GM23338 (cell line): ENCODE results near the gene CCT2. TPM values are rescaled to one million over a fixed set of nuclear protein-coding genes. Genes with fewer than 3 reads are reported as not detected.

Source experiments
- ATAC-seq: fragments of 200-7000 bp; cut with Tn5 transposase; 3 replicates; pipeline ENCODE4 v1.9.1; 2020
- DNase-seq: peaks from one replicate; pipeline ENCODE4 v3.0.0-alpha.2; 2015; ENCODE audit warnings: low spot score
- H2AFZ ChIP-seq: fragments of 200-600 bp; sonication (generic); 2 replicates; pipeline ENCODE4 v1.8.0; 2016; ENCODE audit warnings: antibody characterized with exemption, mild to moderate bottlenecking, moderate library complexity
- H3F3A ChIP-seq: fragments of 200-600 bp; sonication (generic); replicated peaks from 2 replicates; pipeline ENCODE4 v1.8.0; 2017; ENCODE audit warnings: antibody characterized with exemption, mixed run types, low read depth
- H3K27ac ChIP-seq: fragments of 200-600 bp; sonication (generic); 2 replicates; pipeline ENCODE4 v1.6.1; 2016; ENCODE audit warnings: low read depth
- H3K27me3 ChIP-seq: fragments of 200-600 bp; sonication (generic); 2 replicates; pipeline ENCODE4 v1.8.0; 2016; ENCODE audit warnings: mild to moderate bottlenecking, mixed run types, moderate library complexity; ENCODE audit not compliant: insufficient read depth
- H3K36me3 ChIP-seq: fragments of 200-600 bp; sonication (generic); 2 replicates; pipeline ENCODE4 v1.8.0; 2016; ENCODE audit warnings: mild to moderate bottlenecking; ENCODE audit not compliant: insufficient read depth
- H3K4me1 ChIP-seq: fragments of 200-600 bp; sonication (generic); 2 replicates; pipeline ENCODE4 v1.8.0; 2016; ENCODE audit warnings: mild to moderate bottlenecking, moderate library complexity; ENCODE audit not compliant: insufficient read depth
- H3K4me2 ChIP-seq: fragments of 200-600 bp; sonication (generic); 2 replicates; pipeline ENCODE4 v1.7.1; 2017; ENCODE audit warnings: mixed run types
- H3K4me3 ChIP-seq: fragments of 200-600 bp; sonication (generic); 2 replicates; pipeline ENCODE4 v1.6.1; 2016; ENCODE audit warnings: mixed run types
- H3K79me2 ChIP-seq: fragments of 200-600 bp; sonication (generic); replicated peaks from 2 replicates; pipeline ENCODE4 v1.8.0; 2017; ENCODE audit warnings: mild to moderate bottlenecking; ENCODE audit not compliant: insufficient read depth
- H3K9me2 ChIP-seq: fragments of 200-600 bp; sonication (generic); 2 replicates; pipeline ENCODE4 v1.8.0; 2017; ENCODE audit not compliant: insufficient read depth
- H4K20me1 ChIP-seq: fragments of 200-600 bp; sonication (generic); replicated peaks from 2 replicates; pipeline ENCODE4 v1.8.0; 2017; ENCODE audit warnings: mild to moderate bottlenecking; ENCODE audit not compliant: insufficient read depth
- H3K27ac Mint-ChIP-seq: 2 replicates; pipeline ENCODE4 v1.8.0; 2020; ENCODE audit warnings: inconsistent platforms, mild to moderate bottlenecking, moderate library complexity, mixed read lengths
- H3K27me3 Mint-ChIP-seq: 3 replicates; pipeline ENCODE4 v1.8.0; 2022; ENCODE audit warnings: low read depth, mild to moderate bottlenecking, moderate library complexity, mixed read lengths, inconsistent platforms; ENCODE audit not compliant: insufficient read depth, poor library complexity
- H3K36me3 Mint-ChIP-seq: 3 replicates; pipeline ENCODE4 v1.8.0; 2021; ENCODE audit warnings: low read depth, mild to moderate bottlenecking, inconsistent platforms, moderate library complexity, mixed read lengths
- H3K4me1 Mint-ChIP-seq: 3 replicates; pipeline ENCODE4 v1.8.0; 2020; ENCODE audit warnings: mild to moderate bottlenecking, inconsistent platforms, mixed read lengths
- H3K4me3 Mint-ChIP-seq: 3 replicates; pipeline ENCODE4 v1.8.0; 2021; ENCODE audit warnings: moderate library complexity, mild to moderate bottlenecking, inconsistent platforms, mixed read lengths
- H3K9me3 Mint-ChIP-seq: 3 replicates; pipeline ENCODE4 v1.8.0; 2020; ENCODE audit warnings: moderate library complexity, mild to moderate bottlenecking, inconsistent platforms, mixed read lengths
- CTCF ChIP-seq, 2 experiments: fragments of 200-600 bp in 1 of 2; sonication (generic) in 1 of 2; conservative IDR thresholded peaks; 2 replicates each; pipeline versions ENCODE4 v1.5.1 to v1.6.1; 2016 to 2017; ENCODE audit warnings: antibody characterized with exemption in 2 of 2, low read depth in 2 of 2, mild to moderate bottlenecking in 2 of 2, moderate library complexity in 1 of 2
- ETS1 ChIP-seq: IDR thresholded peaks from 2 replicates; pipeline ENCODE4 v1.6.1; 2016; ENCODE audit warnings: antibody characterized with exemption
- JUNB ChIP-seq: IDR thresholded peaks from one replicate; pipeline ENCODE4 v1.6.1; 2016; ENCODE audit warnings: antibody characterized with exemption; ENCODE audit not compliant: unreplicated experiment
- ZNF331 ChIP-seq: fragments of 250-450 bp; sonication (Bioruptor Pico); IDR thresholded peaks from 2 replicates; pipeline ENCODE4 v1.5.0; 2020; ENCODE audit warnings: low read depth, mild to moderate bottlenecking, moderate library complexity
- ZNF462 ChIP-seq: fragments of 250-450 bp; sonication (Bioruptor Pico); IDR thresholded peaks from 2 replicates; pipeline ENCODE4 v1.5.0; 2020; ENCODE audit warnings: mild to moderate bottlenecking, moderate library complexity
- polyA plus RNA-seq: library from polyadenylated mRNA; unstranded; fragments of >200 nt; fragmentation: Nextera tagmentation; extraction: Ambion mirVana; gene quantifications from 2 replicates; pipeline ENCODE4 v1.2.1, GENCODE V29; 2016
- total RNA-seq: library from RNA; depleted of rRNA; stranded (reverse); fragments of >200 nt; shearing (Covaris generic); gene quantifications from 2 replicates; pipeline ENCODE4 v1.2.3, GENCODE V29; 2014

The CCT2 gene
- total and polyA plus RNA-seq, 2 experiments from 2014 or later: 434 to 778 TPM

GRCh38 chr12:69630191-69630590 lies 44.9 kb downstream of the CCT2 start:
- Mint-ChIP-seq H3K4me1 (peaks cover 4% of the 10 kb centered on the region; the same call in 2 of the 3 replicates), H3K27ac (no peak overlapping the region)

GRCh38 chr12:69633061-69633460 lies 47.8 kb downstream of the CCT2 start:
- no peak overlapping the region for H3K4me3 Mint-ChIP-seq
- H3K27me3 ChIP-seq: no peaks in the 10 kb centered on the region
- no peak overlapping the region for H3K27ac Mint-ChIP-seq
- H3K79me2 ChIP-seq: no peaks in the 10 kb centered on the region
- H3K9me2 ChIP-seq: no peaks in the 10 kb centered on the region
- no peak overlapping the region for H3K27ac ChIP-seq
- H3K36me3 ChIP-seq: no peaks in the 10 kb centered on the region
- H2AFZ ChIP-seq: no peak overlapping the region
- no peaks in the 10 kb centered on the region for H3K9me3 Mint-ChIP-seq
- H3F3A ChIP-seq: no peaks in the 10 kb centered on the region
- H3K4me1 Mint-ChIP-seq: peaks cover 7% of the 10 kb centered on the region
- H3K36me3 Mint-ChIP-seq: no peaks in the 10 kb centered on the region
- no peak overlapping the region for H3K4me2 ChIP-seq
- no peak overlapping the region for H3K4me3 ChIP-seq
- TF ChIP-seq ZNF462 (CRISPR knock-in tag): no peak
- TF ChIP-seq CTCF (conservative IDR thresholded peaks at IDR 0.05; ENCODE audit: low read depth in 2 of 2): peak; percentile 58
- DNase-seq (peak; percentile 68), ATAC-seq (peak; percentile 83)
- peaks cover 4% of the 10 kb centered on the region; the same call in 1 of the 2 replicates for H3K4me1 ChIP-seq
- H3K27me3 Mint-ChIP-seq: peaks cover 2% of the 10 kb centered on the region
- no peaks in the 10 kb centered on the region for H4K20me1 ChIP-seq

More at GRCh38 chr12:69630191-69630590, 44.9 kb downstream of the CCT2 start:
- peaks cover 2% of the 10 kb centered on the region; the same call in 1 of the 2 replicates for H3K4me1 ChIP-seq
- Mint-ChIP-seq H3K27me3 (peaks cover 1% of the 10 kb centered on the region), H3K9me3 (no peaks in the 10 kb centered on the region), H3K36me3 (no peaks in the 10 kb centered on the region), H3K4me3 (no peak overlapping the region)
- H3K9me2 ChIP-seq: no peaks in the 10 kb centered on the region
- no peak for TF ChIP-seq ZNF331
- TF ChIP-seq JUNB: no peak
- TF ChIP-seq CTCF (conservative IDR thresholded peaks at IDR 0.05; ENCODE audit: low read depth in 2 of 2): peak; percentile 63 to 72
- no peak for TF ChIP-seq ETS1
- peak; percentile 54 for DNase-seq
- no peaks in the 10 kb centered on the region for H3F3A ChIP-seq
- 0 out of 2 replicates have a peak overlapping the region, but pooled peaks have one; percentile 38 for H2AFZ ChIP-seq
- no peaks in the 10 kb centered on the region for H3K27me3 ChIP-seq
- no peaks in the 10 kb centered on the region for H3K79me2 ChIP-seq
- no peak overlapping the region for H3K4me2 ChIP-seq
- no peak overlapping the region for H3K27ac ChIP-seq
- H4K20me1 ChIP-seq: no peaks in the 10 kb centered on the region
- peak; percentile 67 for ATAC-seq
- no peak overlapping the region for H3K4me3 ChIP-seq
- no peaks in the 10 kb centered on the region for H3K36me3 ChIP-seq
